Measurements from ENCODE around the gene NCKAP5.

The NCKAP5 gene

GRCh38 chr2:132975193-132976105 lies 592.8 kb downstream of the NCKAP5 start:
- peak in 1 of 2 experiments; percentile 22 for DNase-seq

- DNase-seq = peak in 1 of 2 experiments; percentile 15
Observed at GRCh38 chr2:132974467-132975095, 593.7 kb downstream of the NCKAP5 start.

- no peak for DNase-seq
Observed at GRCh38 chr2:132971310-132972061, 596.8 kb downstream of the NCKAP5 start.

GRCh38 chr2:132969371-132969985 lies 598.8 kb downstream of the NCKAP5 start:
- DNase-seq = no peak

- no peak for DNase-seq
Observed at GRCh38 chr2:132965460-132965859, 602.8 kb downstream of the NCKAP5 start.

GRCh38 chr2:132963161-132963560 lies 605.1 kb downstream of the NCKAP5 start:
- no peak for DNase-seq

GRCh38 chr2:132958887-132959286 lies 609.4 kb downstream of the NCKAP5 start:
- DNase-seq = no peak

GRCh38 chr2:132955871-132956615 lies 612.2 kb downstream of the NCKAP5 start:
- no peak for DNase-seq

GRCh38 chr2:132953771-132954170 lies 614.5 kb downstream of the NCKAP5 start:
- no peak for DNase-seq

- DNase-seq = no peak
Observed at GRCh38 chr2:132951008-132951714, 617.1 kb downstream of the NCKAP5 start.

- no peak for DNase-seq
Observed at GRCh38 chr2:132949108-132949507, 619.2 kb downstream of the NCKAP5 start.

GRCh38 chr2:132948211-132948610 lies 620.1 kb downstream of the NCKAP5 start:
- DNase-seq = no peak

- no peak for DNase-seq
Observed at GRCh38 chr2:132943829-132944228, 624.4 kb downstream of the NCKAP5 start.

GRCh38 chr2:132941296-132942020 lies 626.8 kb downstream of the NCKAP5 start:
- no peak for DNase-seq

GRCh38 chr2:132937629-132938028 lies 630.6 kb downstream of the NCKAP5 start:
- no peak for DNase-seq

- DNase-seq = no peak
Observed at GRCh38 chr2:132936791-132937190, 631.5 kb downstream of the NCKAP5 start.

GRCh38 chr2:132936261-132936660 lies 632.0 kb downstream of the NCKAP5 start:
- DNase-seq = no peak

- DNase-seq = peak in 1 of 2 experiments; percentile 3
Observed at GRCh38 chr2:132929786-132930185, 638.5 kb downstream of the NCKAP5 start.

GRCh38 chr2:132923787-132924186 lies 644.5 kb downstream of the NCKAP5 start:
- no peak for DNase-seq

- peak; percentile 54 to 59 for DNase-seq
Observed at GRCh38 chr2:132915812-132916549, 652.3 kb downstream of the NCKAP5 start.
